Fibroblast of lung (primary cell): ENCODE measurements around the gene AP2B1.

ENCODE experiments used
- CTCF ChIP-seq, 2 donors: IDR thresholded peaks in 1 of 2; conservative IDR thresholded peaks in 1 of 2; 1 replicate in 1 of 2; 2 replicates in 1 of 2; pipeline ENCODE4 v1.5.1; 2011 to 2012; ENCODE audit warnings: low read length in 2 of 2, control low read depth in 1 of 2, inconsistent platforms in 1 of 2, low read depth in 1 of 2, mild to moderate bottlenecking in 1 of 2
- EZH2 ChIP-seq: IDR thresholded peaks from 2 replicates; pipeline ENCODE4 v1.5.1; 2012; ENCODE audit warnings: low read length, control low read depth, mild to moderate bottlenecking; ENCODE audit errors: missing control alignments

DNA sequence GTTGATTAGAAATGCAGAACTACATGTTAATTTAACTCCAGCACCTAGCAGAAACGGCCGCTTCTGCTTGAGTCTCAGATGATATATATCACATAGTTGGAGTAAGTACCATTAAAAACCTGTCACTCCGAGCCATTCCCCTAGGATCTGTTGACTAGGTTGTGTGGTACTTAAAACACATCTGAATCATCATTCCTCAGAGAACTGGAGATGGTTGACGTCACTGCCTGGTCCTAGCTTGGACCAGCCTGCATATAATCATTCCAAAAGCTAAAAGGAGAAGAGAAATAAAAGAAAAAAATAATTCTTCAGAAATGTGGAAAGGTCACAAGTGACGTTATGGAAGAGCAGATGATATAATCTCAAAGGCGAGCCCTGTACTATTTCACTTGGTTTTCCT is 113.0 kb downstream of the AP2B1 start:
- TF ChIP-seq CTCF (conservative IDR thresholded peaks at IDR 0.05 in 1 of 2, IDR thresholded peaks at IDR 0.05 in 1 of 2; ENCODE audit: low read depth in 1 of 2, low read length in 2 of 2) (no peak), EZH2 (no peak)
